Measurements from ENCODE around the gene AGBL5. TPM values are rescaled to one million over a fixed set of nuclear protein-coding genes. Genes with fewer than 3 reads are reported as not detected.

The AGBL5 gene
- total RNA-seq, 1 experiment from 2014 or later = 55.4 TPM

DNA sequence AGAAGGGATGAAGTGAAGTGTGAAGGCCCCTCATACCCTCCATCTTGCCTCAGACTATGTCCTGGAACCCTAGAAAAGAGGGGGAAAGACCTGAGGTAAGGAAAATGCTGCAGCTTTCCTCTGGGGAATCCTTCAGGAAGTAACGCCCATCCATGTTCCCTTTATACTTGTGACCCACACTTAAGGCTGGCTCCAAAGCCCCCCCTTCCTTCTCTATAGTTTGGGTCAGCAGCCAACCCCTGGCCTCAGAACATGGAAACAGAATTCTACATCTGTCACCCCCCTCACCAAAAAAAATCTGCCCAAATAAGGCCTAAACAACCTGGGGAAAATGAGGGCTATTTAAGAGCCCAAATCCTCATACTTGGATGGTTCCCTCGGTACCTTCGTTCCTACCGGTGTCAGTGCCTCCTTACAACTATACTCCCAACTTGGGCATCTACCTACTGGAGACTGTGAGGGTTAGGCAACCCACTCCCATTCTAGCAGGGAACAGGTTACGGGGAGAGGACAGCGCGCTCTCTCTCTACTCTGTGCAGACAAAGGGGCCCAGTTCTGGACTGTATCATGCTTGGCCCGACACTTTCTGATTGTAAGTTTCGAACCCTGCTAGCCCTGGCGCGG, 19.3 kb downstream of the AGBL5 start:
- H3K14ac ChIP-seq (ENCODE audit: insufficient read depth, low read length) = peak overlapping the region; percentile 1; the same call in 1 of the 2 replicates
- H3K27ac Mint-ChIP-seq = peak overlapping the region; percentile 78 to 95 (median 91); a peak in 5 of 7 replicates
- peaks cover 7% of the 10 kb centered on the region; the same call in 1 of the 2 replicates for H3K27me3 Mint-ChIP-seq (ENCODE audit: low read depth)
- no peak overlapping the region for H2BK120ac ChIP-seq (ENCODE audit: low read depth, low read length, poor library complexity, severe bottlenecking)
- no peak overlapping the region for H4K5ac ChIP-seq (ENCODE audit: insufficient read length, low read depth, low read length)
- no peak for DNase-seq
- H3K23ac ChIP-seq (ENCODE audit: insufficient read length, low read depth, low read length) = no peak overlapping the region
- H2AFZ ChIP-seq (ENCODE audit: low read length) = no peak overlapping the region
- H3K4ac ChIP-seq (ENCODE audit: low read depth, low read length) = no peak overlapping the region
- H3K4me1 Mint-ChIP-seq = peaks cover 14 to 17% of the 10 kb centered on the region in 2 experiments
- H2BK5ac ChIP-seq (ENCODE audit: insufficient read length, low read length) = no peak overlapping the region
- H2BK12ac ChIP-seq (ENCODE audit: insufficient read length, low read depth, low read length) = no peak overlapping the region
- no peaks in the 10 kb centered on the region for H3K4me1 ChIP-seq (ENCODE audit: insufficient read depth, low read length)
- no peaks in the 10 kb centered on the region for H3K27me3 ChIP-seq (ENCODE audit: insufficient read depth, low read length)
- H3T11ph ChIP-seq (ENCODE audit: low read length) = no peak overlapping the region
- H3K79me1 ChIP-seq (ENCODE audit: insufficient read depth, low read depth, low read length, poor library complexity, severe bottlenecking) = peaks cover 2% of the 10 kb centered on the region
- H2BK15ac ChIP-seq (ENCODE audit: low read depth, low read length) = no peak overlapping the region
- peaks cover 12% of the 10 kb centered on the region for H3K23me2 ChIP-seq (ENCODE audit: insufficient read length, low read depth, low read length, poor library complexity, severe bottlenecking)
- no peaks in the 10 kb centered on the region; a peak in 1 of 5 replicates for H3K9me3 Mint-ChIP-seq
- H3K18ac ChIP-seq (ENCODE audit: insufficient read length, low read depth, low read length) = no peak overlapping the region
- no CpG with 5 or more reads among the region's 11 CpGs for WGBS (ENCODE audit: extremely low coverage, insufficient read length, low lambda C conversion rate)
- H3K9ac ChIP-seq (ENCODE audit: extremely low read depth, insufficient read length, low read length) = peak overlapping the region; percentile 85
- H4K91ac ChIP-seq (ENCODE audit: insufficient read length, low read depth, low read length) = no peak overlapping the region
- H4K8ac ChIP-seq (replicated peaks; ENCODE audit: insufficient read length, low read depth, low read length) = no peak overlapping the region
- H3K9me3 ChIP-seq (ENCODE audit: control insufficient read depth, low read depth, low read length) = no peaks in the 10 kb centered on the region
- no peak overlapping the region for H2AK5ac ChIP-seq (ENCODE audit: insufficient read length, low read length)
- H3K27ac ChIP-seq (ENCODE audit: insufficient read length, low read depth, low read length) = no peak overlapping the region
- H2BK20ac ChIP-seq (ENCODE audit: low read depth, low read length, poor library complexity, severe bottlenecking) = no peak overlapping the region
- H3K79me2 ChIP-seq (ENCODE audit: insufficient read depth, low read length) = peaks cover 5% of the 10 kb centered on the region; the same call in 1 of the 2 replicates
- H3K4me2 ChIP-seq (ENCODE audit: insufficient read depth, insufficient read length, low read length) = peak overlapping the region; percentile 97
- no peak overlapping the region for H3K56ac ChIP-seq (ENCODE audit: insufficient read length, low read depth, low read length)
- H3K36me3 Mint-ChIP-seq (ENCODE audit: insufficient read depth in 1 of 3, low read depth in 3 of 3) = peaks cover 18 to 44% (median 43%) of the 10 kb centered on the region in 3 experiments; a peak in 6 of 7 replicates
- H3K4me3 Mint-ChIP-seq = peak overlapping the region; percentile 94 to 97
- TF ChIP-seq, protein P1, sequence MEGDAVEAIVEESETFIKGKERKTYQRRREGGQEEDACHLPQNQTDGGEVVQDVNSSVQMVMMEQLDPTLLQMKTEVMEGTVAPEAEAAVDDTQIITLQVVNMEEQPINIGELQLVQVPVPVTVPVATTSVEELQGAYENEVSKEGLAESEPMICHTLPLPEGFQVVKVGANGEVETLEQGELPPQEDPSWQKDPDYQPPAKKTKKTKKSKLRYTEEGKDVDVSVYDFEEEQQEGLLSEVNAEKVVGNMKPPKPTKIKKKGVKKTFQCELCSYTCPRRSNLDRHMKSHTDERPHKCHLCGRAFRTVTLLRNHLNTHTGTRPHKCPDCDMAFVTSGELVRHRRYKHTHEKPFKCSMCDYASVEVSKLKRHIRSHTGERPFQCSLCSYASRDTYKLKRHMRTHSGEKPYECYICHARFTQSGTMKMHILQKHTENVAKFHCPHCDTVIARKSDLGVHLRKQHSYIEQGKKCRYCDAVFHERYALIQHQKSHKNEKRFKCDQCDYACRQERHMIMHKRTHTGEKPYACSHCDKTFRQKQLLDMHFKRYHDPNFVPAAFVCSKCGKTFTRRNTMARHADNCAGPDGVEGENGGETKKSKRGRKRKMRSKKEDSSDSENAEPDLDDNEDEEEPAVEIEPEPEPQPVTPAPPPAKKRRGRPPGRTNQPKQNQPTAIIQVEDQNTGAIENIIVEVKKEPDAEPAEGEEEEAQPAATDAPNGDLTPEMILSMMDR (conservative IDR thresholded peaks at IDR 0.05) = no peak
- no peaks in the 10 kb centered on the region for H4K20me1 ChIP-seq (ENCODE audit: control insufficient read depth, insufficient read depth, insufficient read length)
